PC-3 (cell line): ENCODE data around the gene KCNE2. TPM values are rescaled to one million over a fixed set of nuclear protein-coding genes. Genes with fewer than 3 reads are reported as not detected.

Source experiments
- ATAC-seq: fragments of 200-7000 bp; cut with Tn5 transposase; 2 replicates; pipeline ENCODE4 v1.9.1; 2020; ENCODE audit warnings: mild to moderate bottlenecking, moderate library complexity
- BruUV-seq: library from RNA; stranded (reverse); fragments of 400-500 nt; replicated peaks from 2 replicates; lab custom pipeline; 2021; lab: Mats Ljungman, UMichigan
- CTCF ChIA-PET: fragments of 300-600 bp; sonication (Branson Sonifier 250); formaldehyde crosslinking; loops from one replicate; lab custom pipeline; 2022; ENCODE audit warnings: antibody characterized with exemption; lab: Charles Lee
- POLR2A ChIA-PET: fragments of 300-600 bp; sonication (Branson Sonifier 250); formaldehyde crosslinking; loops from one replicate; lab custom pipeline; 2022; ENCODE audit warnings: antibody characterized with exemption; ENCODE audit not compliant: unreplicated experiment; lab: Charles Lee
- DNase-seq: peaks from one replicate; pipeline ENCODE4 v3.0.0-alpha.2; 2015
- H2AFZ ChIP-seq: fragments of 300-600 bp; sonication (generic); 2 replicates; pipeline ENCODE4 v1.6.0; 2016; ENCODE audit warnings: antibody characterized with exemption, low read length
- H3F3A ChIP-seq: fragments of 300-600 bp; sonication (generic); one replicate; pipeline ENCODE4 v1.6.0; 2017; ENCODE audit warnings: antibody characterized with exemption, low read length, control low read depth, mild to moderate bottlenecking; ENCODE audit not compliant: unreplicated experiment
- H3K27ac ChIP-seq: fragments of 300-600 bp; sonication (generic); 2 replicates; pipeline ENCODE4 v1.5.1; 2016; ENCODE audit warnings: mild to moderate bottlenecking, low read length
- H3K27me3 ChIP-seq: fragments of 300-600 bp; sonication (generic); 2 replicates; pipeline ENCODE4 v1.6.1; 2016; ENCODE audit warnings: low read length, mixed read lengths
- H3K36me3 ChIP-seq: fragments of 300-600 bp; sonication (generic); 2 replicates; pipeline ENCODE4 v1.6.1; 2016; ENCODE audit warnings: low read depth, mixed run types, low read length, mixed read lengths
- H3K4me1 ChIP-seq: fragments of 300-600 bp; sonication (generic); 2 replicates; pipeline ENCODE4 v1.5.1; 2016; ENCODE audit warnings: low read length; ENCODE audit not compliant: insufficient read depth
- H3K4me2 ChIP-seq: fragments of 300-600 bp; sonication (generic); 2 replicates; pipeline ENCODE4 v1.6.0; 2016; ENCODE audit warnings: low read length
- H3K4me3 ChIP-seq: fragments of 300-600 bp; sonication (generic); 2 replicates; pipeline ENCODE4 v1.5.1; 2016; ENCODE audit warnings: mild to moderate bottlenecking, low read length, mixed read lengths
- H3K79me2 ChIP-seq: fragments of 300-600 bp; sonication (generic); 2 replicates; pipeline ENCODE4 v1.6.1; 2017; ENCODE audit warnings: low read length, mixed read lengths
- H3K9ac ChIP-seq: fragments of 300-600 bp; sonication (generic); 2 replicates; pipeline ENCODE4 v1.6.0; 2016; ENCODE audit warnings: mild to moderate bottlenecking, low read length
- H3K9me2 ChIP-seq: fragments of 300-600 bp; sonication (generic); replicated peaks from 2 replicates; pipeline ENCODE4 v1.6.1; 2016; ENCODE audit warnings: mixed run types, low read length, mixed read lengths
- H3K9me3 ChIP-seq: fragments of 300-600 bp; sonication (generic); 2 replicates; pipeline ENCODE4 v1.6.1; 2016; ENCODE audit warnings: low read length, mixed read lengths
- H4K20me1 ChIP-seq: fragments of 300-600 bp; sonication (generic); 2 replicates; pipeline ENCODE4 v1.6.1; 2016; ENCODE audit warnings: low read length, mixed read lengths
- EZH2 ChIP-seq: fragments of 300-600 bp; sonication (generic); IDR thresholded peaks from one replicate; pipeline ENCODE4 v1.6.1; 2017; ENCODE audit warnings: antibody characterized with exemption, mild to moderate bottlenecking, low read length; ENCODE audit not compliant: unreplicated experiment
- EZH2phosphoT487 ChIP-seq: fragments of 300-600 bp; sonication (generic); IDR thresholded peaks from 2 replicates; pipeline ENCODE4 v1.6.1; 2018; ENCODE audit warnings: mild to moderate bottlenecking, antibody characterized with exemption, low read length, borderline replicate concordance
- intact Hi-C: fragments of 100-400 bp; cut with micrococcal nuclease; formaldehyde crosslinking; loops from 2 replicates; pipeline ENCODE4 v1.9.0; 2023
- total RNA-seq: library from RNA; depleted of rRNA; stranded (reverse); fragments of >200 nt; gene quantifications from 2 replicates; pipeline ENCODE4 v1.2.3, GENCODE V29; 2014
- TF ChIP-seq, protein P1 (sequence below): fragments of 300-600 bp; sonication (generic); conservative IDR thresholded peaks from 2 replicates; pipeline ENCODE4 v1.5.1; 2017; ENCODE audit warnings: antibody characterized with exemption, low read depth, mild to moderate bottlenecking, low read length

Gene KCNE2
- total RNA-seq, 1 experiment from 2014 or later = not detected

DNA sequence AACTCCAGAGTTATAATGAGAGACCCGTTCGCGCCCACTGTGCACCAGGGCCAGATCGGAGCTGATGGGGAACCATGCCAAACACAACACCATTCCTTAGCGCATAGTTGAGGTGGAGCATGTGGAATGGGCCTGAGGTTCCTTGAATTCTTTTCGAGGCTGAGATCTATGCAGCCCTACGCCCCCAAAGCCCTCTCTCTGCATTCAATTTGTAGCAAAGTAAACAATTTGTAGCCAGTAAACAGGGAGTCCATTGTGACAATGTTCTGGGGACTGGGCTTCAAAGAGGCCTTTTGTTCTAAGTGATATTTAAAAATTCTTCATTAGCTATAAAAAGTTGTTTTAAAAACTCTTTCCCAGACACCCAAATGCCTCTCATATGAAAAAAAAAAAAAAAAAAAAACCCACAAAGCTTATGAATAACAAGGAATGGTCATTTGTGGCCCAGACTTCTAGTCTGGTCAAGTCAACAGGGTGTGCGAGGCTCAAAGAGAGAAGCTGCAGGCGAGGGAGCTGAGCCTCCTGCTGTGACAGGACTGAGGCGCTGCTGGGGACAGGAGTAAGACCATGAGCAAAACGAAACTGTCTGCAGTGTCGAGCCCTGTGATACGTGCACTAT is 30.6 kb upstream of the KCNE2 start:
- Histone ChIP-seq H3F3A (no peaks in the 10 kb centered on the region), H3K9ac (no peak overlapping the region), H3K79me2 (no peaks in the 10 kb centered on the region), H3K36me3 (no peaks in the 10 kb centered on the region), H3K9me2 (no peaks in the 10 kb centered on the region), H2AFZ (no peak overlapping the region), H4K20me1 (no peaks in the 10 kb centered on the region), H3K9me3 (no peaks in the 10 kb centered on the region), H3K4me1 (no peaks in the 10 kb centered on the region), H3K27me3 (peaks cover 7% of the 10 kb centered on the region; the same call in 1 of the 2 replicates), H3K4me2 (no peak overlapping the region), H3K4me3 (no peak overlapping the region), H3K27ac (no peak overlapping the region)
- BruUV-seq = no TSS peak
- ChIA-PET CTCF (interaction anchor here (0.6 kb wide), 1 partner anchor 31 kb away, joined by 5 read pairs; no protein-coding TSS in a partner anchor), POLR2A (interaction anchor here (0.6 kb wide), 3 partner anchors 410 to 1442 kb away, joined by 4 to 15 read pairs (median 14); no protein-coding TSS in a partner anchor)
- intact Hi-C loops = no loop called here
- DNase-seq = no peak
- TF ChIP-seq, protein P1, sequence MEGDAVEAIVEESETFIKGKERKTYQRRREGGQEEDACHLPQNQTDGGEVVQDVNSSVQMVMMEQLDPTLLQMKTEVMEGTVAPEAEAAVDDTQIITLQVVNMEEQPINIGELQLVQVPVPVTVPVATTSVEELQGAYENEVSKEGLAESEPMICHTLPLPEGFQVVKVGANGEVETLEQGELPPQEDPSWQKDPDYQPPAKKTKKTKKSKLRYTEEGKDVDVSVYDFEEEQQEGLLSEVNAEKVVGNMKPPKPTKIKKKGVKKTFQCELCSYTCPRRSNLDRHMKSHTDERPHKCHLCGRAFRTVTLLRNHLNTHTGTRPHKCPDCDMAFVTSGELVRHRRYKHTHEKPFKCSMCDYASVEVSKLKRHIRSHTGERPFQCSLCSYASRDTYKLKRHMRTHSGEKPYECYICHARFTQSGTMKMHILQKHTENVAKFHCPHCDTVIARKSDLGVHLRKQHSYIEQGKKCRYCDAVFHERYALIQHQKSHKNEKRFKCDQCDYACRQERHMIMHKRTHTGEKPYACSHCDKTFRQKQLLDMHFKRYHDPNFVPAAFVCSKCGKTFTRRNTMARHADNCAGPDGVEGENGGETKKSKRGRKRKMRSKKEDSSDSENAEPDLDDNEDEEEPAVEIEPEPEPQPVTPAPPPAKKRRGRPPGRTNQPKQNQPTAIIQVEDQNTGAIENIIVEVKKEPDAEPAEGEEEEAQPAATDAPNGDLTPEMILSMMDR = no peak
- TF ChIP-seq EZH2 (no peak), EZH2phosphoT487 (no peak)
- ATAC-seq = no peak

DNA sequence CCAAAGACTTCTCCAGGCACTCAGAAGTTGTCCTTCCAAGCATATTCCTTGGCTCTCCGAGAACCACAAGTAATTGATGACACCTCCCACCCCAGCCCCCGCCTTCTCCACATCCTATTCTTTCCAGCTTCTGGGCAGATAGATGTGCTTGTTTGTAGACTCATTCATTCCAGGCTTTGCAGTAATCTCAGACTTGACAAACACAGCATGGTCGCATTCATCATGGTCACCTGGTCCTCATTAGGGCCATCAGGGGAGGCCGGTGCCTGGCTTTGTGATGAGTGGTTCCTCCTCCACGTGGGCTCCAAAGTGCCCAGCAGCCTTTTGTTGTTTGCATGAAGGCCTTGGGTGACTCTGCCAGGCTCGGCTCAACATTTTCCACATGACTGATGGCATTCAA is 28.5 kb upstream of the KCNE2 start:
- ATAC-seq = no peak
- no TSS peak for BruUV-seq
- Histone ChIP-seq H3K27ac (no peak overlapping the region), H3K9me2 (no peaks in the 10 kb centered on the region), H3K4me1 (no peaks in the 10 kb centered on the region), H3K4me2 (no peak overlapping the region), H2AFZ (no peak overlapping the region), H3K9ac (no peak overlapping the region), H3K4me3 (no peak overlapping the region), H3F3A (no peaks in the 10 kb centered on the region), H3K27me3 (peaks cover 15% of the 10 kb centered on the region; the same call in 1 of the 2 replicates), H4K20me1 (no peaks in the 10 kb centered on the region), H3K36me3 (no peaks in the 10 kb centered on the region), H3K79me2 (no peaks in the 10 kb centered on the region), H3K9me3 (no peaks in the 10 kb centered on the region)
- TF ChIP-seq EZH2 (no peak), EZH2phosphoT487 (no peak)
- TF ChIP-seq, protein P1 = no peak
- CTCF ChIA-PET = no interaction called here
- DNase-seq = no peak
- intact Hi-C loops = no loop called here
- POLR2A ChIA-PET = no interaction called here

DNA sequence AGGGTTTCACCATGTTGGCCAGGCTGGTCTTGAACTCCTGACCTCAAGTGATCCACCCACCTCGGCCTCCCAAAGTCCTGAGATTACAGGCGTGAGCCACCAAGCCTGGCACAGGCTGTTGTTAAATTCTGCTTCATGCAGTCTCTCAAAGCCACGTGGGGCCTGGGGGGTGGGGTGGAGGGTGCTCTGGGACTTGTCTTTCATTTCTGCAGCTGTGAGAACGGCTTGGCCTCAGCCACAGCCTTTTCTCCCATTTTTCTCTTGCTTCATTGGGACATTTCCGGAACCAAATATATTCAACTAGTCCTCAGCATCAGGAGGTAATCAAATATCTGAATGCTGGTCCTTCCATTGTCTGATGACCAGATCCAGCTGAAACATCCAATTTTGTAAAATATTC is 27.6 kb upstream of the KCNE2 start:
- H3K79me2 ChIP-seq = no peaks in the 10 kb centered on the region
- H3K36me3 ChIP-seq = no peaks in the 10 kb centered on the region
- BruUV-seq = no TSS peak
- no peak for DNase-seq
- TF ChIP-seq EZH2phosphoT487 (no peak), EZH2 (no peak)
- TF ChIP-seq, protein P1 = no peak
- no peak overlapping the region for H3K4me2 ChIP-seq
- no peak overlapping the region for H3K9ac ChIP-seq
- CTCF ChIA-PET = no interaction called here
- no peaks in the 10 kb centered on the region for H3F3A ChIP-seq
- no peaks in the 10 kb centered on the region for H4K20me1 ChIP-seq
- H3K4me1 ChIP-seq = no peaks in the 10 kb centered on the region
- H3K9me3 ChIP-seq = no peaks in the 10 kb centered on the region
- no peak overlapping the region for H3K4me3 ChIP-seq
- POLR2A ChIA-PET = no interaction called here
- no peak overlapping the region for H3K27ac ChIP-seq
- H2AFZ ChIP-seq = no peak overlapping the region
- H3K27me3 ChIP-seq = peaks cover 15% of the 10 kb centered on the region; the same call in 1 of the 2 replicates
- H3K9me2 ChIP-seq = no peaks in the 10 kb centered on the region
- ATAC-seq = no peak
- intact Hi-C loops = no loop called here
